ENCODE results near the gene ST6GALNAC5.
"Not testable (repeated sequence)": the region's sequence is repeated elsewhere in the genome, so short reads cannot be mapped to it uniquely, and the experiment has no call there.

Gene ST6GALNAC5

GRCh38 chr1:76867342-76868130 is at the start of gene ST6GALNAC5:
Gene ST6GALNAC5, plus strand, starts transcription at chr1:76867480.
- Mint-ChIP-seq H3K4me3 (peak within 1 kb of the TSS; percentile 93), H3K27me3 (ENCODE audit: low read depth, poor library complexity) (peaks cover 26% of the 10 kb centered on the region), H3K27ac (peak within 1 kb of the TSS; percentile 57), H3K9me3 (no peaks in the 10 kb centered on the region), H3K4me1 (peaks cover 18% of the 10 kb centered on the region), H3K36me3 (ENCODE audit: low read depth) (no peaks in the 10 kb centered on the region)
- peak; percentile 55 for DNase-seq
- TF ChIP-seq CTCF (IDR thresholded peaks at IDR 0.05): no peak

GRCh38 chr1:76820028-76820427 is 47.3 kb upstream of the ST6GALNAC5 start:
- TF ChIP-seq CTCF (IDR thresholded peaks at IDR 0.05): no peak
- no peak overlapping the region for H3K4me3 Mint-ChIP-seq
- H3K27ac Mint-ChIP-seq: no peak overlapping the region
- H3K4me1 Mint-ChIP-seq: no peaks in the 10 kb centered on the region
- H3K27me3 Mint-ChIP-seq (ENCODE audit: low read depth, poor library complexity): peaks cover 3% of the 10 kb centered on the region
- no peak for DNase-seq
- no peaks in the 10 kb centered on the region for H3K36me3 Mint-ChIP-seq (ENCODE audit: low read depth)
- no peaks in the 10 kb centered on the region for H3K9me3 Mint-ChIP-seq

- H3K9me3 Mint-ChIP-seq; DNase-seq; H3K36me3 Mint-ChIP-seq (ENCODE audit: low read depth); H3K27me3 Mint-ChIP-seq (ENCODE audit: low read depth, poor library complexity); H3K27ac Mint-ChIP-seq; H3K4me3 Mint-ChIP-seq; H3K4me1 Mint-ChIP-seq: not testable (repeated sequence)
Measured at GRCh38 chr1:76822961-76823360, 44.3 kb upstream of the ST6GALNAC5 start.

GRCh38 chr1:76824106-76824505 is 43.2 kb upstream of the ST6GALNAC5 start:
- Mint-ChIP-seq H3K4me3 (no peak overlapping the region), H3K36me3 (ENCODE audit: low read depth) (no peaks in the 10 kb centered on the region), H3K4me1 (no peaks in the 10 kb centered on the region), H3K27me3 (ENCODE audit: low read depth, poor library complexity) (peaks cover 3% of the 10 kb centered on the region), H3K27ac (no peak overlapping the region), H3K9me3 (no peaks in the 10 kb centered on the region)
- no peak for TF ChIP-seq CTCF (IDR thresholded peaks at IDR 0.05)
- DNase-seq: no peak

GRCh38 chr1:76826072-76826845 is 41.0 kb upstream of the ST6GALNAC5 start:
- Mint-ChIP-seq H3K27ac (no peak overlapping the region), H3K27me3 (ENCODE audit: low read depth, poor library complexity) (peaks cover under 1% of the 10 kb centered on the region), H3K4me1 (no peaks in the 10 kb centered on the region), H3K36me3 (ENCODE audit: low read depth) (no peaks in the 10 kb centered on the region), H3K4me3 (no peak overlapping the region), H3K9me3 (no peaks in the 10 kb centered on the region)
- TF ChIP-seq CTCF (IDR thresholded peaks at IDR 0.05): no peak
- DNase-seq: no peak

- Mint-ChIP-seq H3K27me3 (ENCODE audit: low read depth, poor library complexity) (no peaks in the 10 kb centered on the region), H3K4me3 (no peak overlapping the region), H3K4me1 (no peaks in the 10 kb centered on the region), H3K36me3 (ENCODE audit: low read depth) (no peaks in the 10 kb centered on the region), H3K27ac (no peak overlapping the region), H3K9me3 (no peaks in the 10 kb centered on the region)
- no peak for TF ChIP-seq CTCF (IDR thresholded peaks at IDR 0.05)
- DNase-seq: no peak
Measured at GRCh38 chr1:76827066-76827465, 40.2 kb upstream of the ST6GALNAC5 start.
